Breast epithelium (tissue), 3 donors: ENCODE results near the gene RPLP1.

Source experiments
- POLR2A ChIP-seq: fragments of 450-650 bp; IDR thresholded peaks from one replicate; pipeline ENCODE4 v1.6.1; 2016; ENCODE audit warnings: antibody characterized with exemption, mild to moderate bottlenecking, moderate library complexity
- POLR2AphosphoS5 ChIP-seq, 3 donors: sonication (generic); formaldehyde crosslinking; IDR thresholded peaks; one replicate each; pipeline ENCODE4 v1.6.1; 2017; ENCODE audit warnings: antibody characterized with exemption in 3 of 3
- TF ChIP-seq, protein P1 (sequence below), 3 donors: fragments of 450-650 bp; IDR thresholded peaks; one replicate each; pipeline ENCODE4 v1.5.1; 2016 to 2017; ENCODE audit warnings: antibody characterized with exemption in 3 of 3, mild to moderate bottlenecking in 3 of 3, moderate library complexity in 3 of 3

GRCh38 chr15:69491038-69491505 lies 38.5 kb downstream of the RPLP1 start:
- TF ChIP-seq, protein P1, sequence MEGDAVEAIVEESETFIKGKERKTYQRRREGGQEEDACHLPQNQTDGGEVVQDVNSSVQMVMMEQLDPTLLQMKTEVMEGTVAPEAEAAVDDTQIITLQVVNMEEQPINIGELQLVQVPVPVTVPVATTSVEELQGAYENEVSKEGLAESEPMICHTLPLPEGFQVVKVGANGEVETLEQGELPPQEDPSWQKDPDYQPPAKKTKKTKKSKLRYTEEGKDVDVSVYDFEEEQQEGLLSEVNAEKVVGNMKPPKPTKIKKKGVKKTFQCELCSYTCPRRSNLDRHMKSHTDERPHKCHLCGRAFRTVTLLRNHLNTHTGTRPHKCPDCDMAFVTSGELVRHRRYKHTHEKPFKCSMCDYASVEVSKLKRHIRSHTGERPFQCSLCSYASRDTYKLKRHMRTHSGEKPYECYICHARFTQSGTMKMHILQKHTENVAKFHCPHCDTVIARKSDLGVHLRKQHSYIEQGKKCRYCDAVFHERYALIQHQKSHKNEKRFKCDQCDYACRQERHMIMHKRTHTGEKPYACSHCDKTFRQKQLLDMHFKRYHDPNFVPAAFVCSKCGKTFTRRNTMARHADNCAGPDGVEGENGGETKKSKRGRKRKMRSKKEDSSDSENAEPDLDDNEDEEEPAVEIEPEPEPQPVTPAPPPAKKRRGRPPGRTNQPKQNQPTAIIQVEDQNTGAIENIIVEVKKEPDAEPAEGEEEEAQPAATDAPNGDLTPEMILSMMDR (IDR thresholded peaks at IDR 0.05): no peak
- TF ChIP-seq POLR2A (no peak), POLR2AphosphoS5 (IDR thresholded peaks at IDR 0.05) (peak; percentile 13 to 69 (median 43))
